B cell (primary cell): ENCODE measurements around the gene PARN.

ENCODE experiments used
- CTCF ChIP-seq: fragments of 200-600 bp; IDR thresholded peaks from one replicate; pipeline ENCODE4 v1.8.0; 2022; ENCODE audit warnings: antibody characterized with exemption, mild to moderate bottlenecking
- EZH2 ChIP-seq: IDR thresholded peaks from 2 replicates; pipeline ENCODE4 v1.6.1; 2012; ENCODE audit warnings: borderline replicate concordance, low read depth, mild to moderate bottlenecking, moderate library complexity, low read length; ENCODE audit not compliant: insufficient read depth, poor library complexity, severe bottlenecking

- TF ChIP-seq CTCF: no peak
- TF ChIP-seq EZH2: no peak
Observed at GRCh38 chr16:14409563-14409962, 220.5 kb downstream of the PARN start.
